Measurements from ENCODE around the gene SPEF2. TPM values are rescaled to one million over a fixed set of nuclear protein-coding genes. Genes with fewer than 3 reads are reported as not detected.

The SPEF2 gene
- total RNA-seq, 4 donors from 2014 or later = 1.7 to 10.0 (median 2.2) TPM

DNA sequence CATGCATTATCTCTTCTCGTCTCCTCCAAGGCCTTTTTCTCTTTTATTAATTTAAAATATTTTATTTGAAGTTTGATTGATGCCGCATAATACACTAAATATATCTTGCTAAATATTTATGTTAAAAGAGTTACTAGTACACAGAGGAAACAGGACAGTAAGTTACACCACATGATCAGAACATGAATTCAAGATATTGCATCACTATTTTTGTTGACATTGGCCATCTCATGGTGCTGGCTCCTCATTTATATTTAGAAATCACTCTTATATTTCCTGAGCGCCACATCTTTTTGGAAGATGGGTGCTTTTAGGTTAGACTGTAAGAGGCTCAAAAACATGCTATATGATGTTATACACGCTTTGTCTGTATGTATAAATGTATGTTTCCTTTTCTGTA, 23.0 kb downstream of the SPEF2 start:
- Histone ChIP-seq H3K4me1 (no peaks in the 10 kb centered on the region), H3K9me3 (no peaks in the 10 kb centered on the region), H3K36me3 (no peaks in the 10 kb centered on the region), H3K27me3 (no peaks in the 10 kb centered on the region), H3K27ac (no peak overlapping the region), H3K4me3 (no peak overlapping the region)
- no peak for TF ChIP-seq POLR2A (IDR thresholded peaks at IDR 0.05)
- TF ChIP-seq, protein P1, sequence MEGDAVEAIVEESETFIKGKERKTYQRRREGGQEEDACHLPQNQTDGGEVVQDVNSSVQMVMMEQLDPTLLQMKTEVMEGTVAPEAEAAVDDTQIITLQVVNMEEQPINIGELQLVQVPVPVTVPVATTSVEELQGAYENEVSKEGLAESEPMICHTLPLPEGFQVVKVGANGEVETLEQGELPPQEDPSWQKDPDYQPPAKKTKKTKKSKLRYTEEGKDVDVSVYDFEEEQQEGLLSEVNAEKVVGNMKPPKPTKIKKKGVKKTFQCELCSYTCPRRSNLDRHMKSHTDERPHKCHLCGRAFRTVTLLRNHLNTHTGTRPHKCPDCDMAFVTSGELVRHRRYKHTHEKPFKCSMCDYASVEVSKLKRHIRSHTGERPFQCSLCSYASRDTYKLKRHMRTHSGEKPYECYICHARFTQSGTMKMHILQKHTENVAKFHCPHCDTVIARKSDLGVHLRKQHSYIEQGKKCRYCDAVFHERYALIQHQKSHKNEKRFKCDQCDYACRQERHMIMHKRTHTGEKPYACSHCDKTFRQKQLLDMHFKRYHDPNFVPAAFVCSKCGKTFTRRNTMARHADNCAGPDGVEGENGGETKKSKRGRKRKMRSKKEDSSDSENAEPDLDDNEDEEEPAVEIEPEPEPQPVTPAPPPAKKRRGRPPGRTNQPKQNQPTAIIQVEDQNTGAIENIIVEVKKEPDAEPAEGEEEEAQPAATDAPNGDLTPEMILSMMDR (IDR thresholded peaks at IDR 0.05) = no peak
- 95% methylated on average over 4 of the region's 4 CpGs for WGBS
- no peak for DNase-seq (ENCODE audit: low spot score in 2 of 2)

GRCh38 chr5:35644543-35644942, 26.9 kb downstream of the SPEF2 start:
- no peak overlapping the region for H3K27ac ChIP-seq
- no peaks in the 10 kb centered on the region for H3K9me3 ChIP-seq
- no peaks in the 10 kb centered on the region for H3K4me1 ChIP-seq
- DNase-seq (ENCODE audit: low spot score in 2 of 2) = no peak
- H3K4me3 ChIP-seq = no peak overlapping the region
- 94% methylated on average over 3 of the region's 3 CpGs for WGBS
- TF ChIP-seq EP300 (IDR thresholded peaks at IDR 0.05) = no peak
- no peak for TF ChIP-seq POLR2AphosphoS5 (IDR thresholded peaks at IDR 0.05)
- no peak for TF ChIP-seq POLR2A (IDR thresholded peaks at IDR 0.05)
- TF ChIP-seq, protein P1 (IDR thresholded peaks at IDR 0.05) = no peak
- H3K27me3 ChIP-seq = no peaks in the 10 kb centered on the region
- H3K36me3 ChIP-seq = no peaks in the 10 kb centered on the region

DNA sequence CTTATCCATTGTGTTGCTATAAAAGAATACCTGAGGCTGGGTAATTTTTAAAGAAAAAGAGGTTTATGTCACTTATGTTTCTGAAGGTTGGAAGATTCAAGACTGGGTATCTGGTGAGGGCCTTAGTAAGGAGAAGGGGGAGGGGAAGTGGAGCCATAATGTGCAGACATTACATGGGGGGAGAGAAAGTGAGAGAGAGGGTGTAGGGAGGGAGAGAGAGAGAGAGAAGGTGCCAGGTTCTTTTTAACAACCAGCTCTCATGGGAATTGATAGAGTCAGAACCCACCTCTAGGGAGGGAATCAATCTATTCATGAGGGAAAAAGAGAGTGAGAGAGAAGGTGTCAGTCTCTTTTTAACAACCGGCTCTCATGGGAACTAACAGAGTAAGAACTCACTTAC, 29.5 kb downstream of the SPEF2 start:
- Histone ChIP-seq H3K36me3 (no peaks in the 10 kb centered on the region), H3K9me3 (no peaks in the 10 kb centered on the region), H3K27me3 (no peaks in the 10 kb centered on the region), H3K27ac (no peak overlapping the region), H3K4me3 (no peak overlapping the region), H3K4me1 (no peaks in the 10 kb centered on the region)
- DNase-seq (ENCODE audit: low spot score in 2 of 2) = no peak
- TF ChIP-seq EP300 (IDR thresholded peaks at IDR 0.05) (no peak), POLR2A (IDR thresholded peaks at IDR 0.05) (no peak), POLR2AphosphoS5 (IDR thresholded peaks at IDR 0.05) (no peak)
- TF ChIP-seq, protein P1 (IDR thresholded peaks at IDR 0.05) = no peak
- 81% methylated on average over 1 of the region's 1 CpG for WGBS

DNA sequence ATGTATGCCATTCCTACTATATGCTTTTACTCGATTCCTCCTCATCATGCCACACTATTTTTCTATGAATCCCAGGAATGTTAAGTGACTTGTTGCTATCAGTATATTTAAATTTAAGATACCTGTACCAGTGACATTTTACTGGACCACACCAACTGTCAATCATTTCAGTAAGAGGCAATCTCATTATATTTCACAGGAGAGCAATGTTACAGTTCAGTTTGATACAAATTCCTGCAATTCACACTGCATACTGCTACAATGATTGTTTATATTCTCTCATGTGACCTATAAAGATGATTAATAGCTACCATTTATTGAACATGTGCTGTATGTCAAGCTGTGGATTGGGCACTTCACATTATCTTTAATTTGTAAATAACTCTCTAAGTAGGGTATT, 30.0 kb downstream of the SPEF2 start:
- Histone ChIP-seq H3K9me3 (no peaks in the 10 kb centered on the region), H3K4me3 (no peak overlapping the region), H3K27me3 (no peaks in the 10 kb centered on the region), H3K27ac (no peak overlapping the region), H3K36me3 (no peaks in the 10 kb centered on the region), H3K4me1 (no peaks in the 10 kb centered on the region)
- WGBS = 94% methylated on average over 1 of the region's 1 CpG
- TF ChIP-seq EP300 (IDR thresholded peaks at IDR 0.05) (no peak), POLR2AphosphoS5 (IDR thresholded peaks at IDR 0.05) (no peak), POLR2A (IDR thresholded peaks at IDR 0.05) (no peak)
- TF ChIP-seq, protein P1 (IDR thresholded peaks at IDR 0.05) = no peak
- no peak for DNase-seq (ENCODE audit: low spot score in 2 of 2)

DNA sequence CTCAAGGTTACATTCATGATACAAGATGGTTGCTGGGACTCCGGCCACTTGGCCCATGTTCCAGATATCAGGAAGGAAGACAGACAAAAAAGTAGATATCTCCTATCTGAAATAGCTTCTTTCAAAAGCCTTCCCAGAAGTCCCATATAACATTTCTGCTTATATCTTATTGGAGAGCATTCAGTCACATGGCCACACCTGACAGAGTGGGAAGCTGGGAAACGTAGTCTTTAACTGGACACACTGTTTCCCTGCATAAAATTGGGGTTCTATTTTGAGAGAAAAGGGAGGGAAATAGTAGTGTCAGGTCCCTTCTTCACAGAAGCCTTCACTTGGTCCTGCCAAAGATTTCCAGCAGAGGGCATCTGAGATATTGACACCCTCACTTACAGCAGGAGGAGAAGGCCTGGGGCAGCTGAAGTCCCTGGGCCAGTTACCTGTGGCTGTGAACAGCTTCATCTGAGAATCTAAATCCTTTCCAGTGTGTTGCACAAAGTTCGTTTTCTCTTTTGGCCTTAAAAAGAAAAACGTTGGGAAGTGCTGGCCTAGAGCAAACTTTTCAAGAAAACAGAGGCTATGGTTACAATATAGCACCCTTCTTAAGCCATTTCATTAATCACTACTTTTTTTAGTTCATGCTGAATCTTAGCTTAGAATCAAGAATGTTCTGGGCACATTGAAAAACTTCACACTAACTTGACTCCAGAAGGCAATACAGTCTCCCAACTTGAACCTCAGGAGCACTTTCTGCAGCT, 33.5 kb downstream of the SPEF2 start:
- no peaks in the 10 kb centered on the region for H3K4me1 ChIP-seq
- 64% methylated on average over 4 of the region's 4 CpGs for WGBS

More for the DNA sequence above, 33.5 kb downstream of the SPEF2 start:
- no peaks in the 10 kb centered on the region for H3K9me3 ChIP-seq
- TF ChIP-seq POLR2AphosphoS5 (IDR thresholded peaks at IDR 0.05) = no peak
- TF ChIP-seq, protein P1 (IDR thresholded peaks at IDR 0.05) = peak in 1 of 2 donors; percentile 11
- no peak overlapping the region for H3K27ac ChIP-seq
- no peak overlapping the region for H3K4me3 ChIP-seq
- no peaks in the 10 kb centered on the region for H3K36me3 ChIP-seq
- no peak for DNase-seq (ENCODE audit: low spot score in 2 of 2)
- no peaks in the 10 kb centered on the region for H3K27me3 ChIP-seq

Measured in suprapubic skin (tissue), 4 donors.